GM12875 (cell line): ENCODE results near the gene THAP7.

Source experiments
- H3K4me3 ChIP-seq: one replicate; pipeline ENCODE4 v1.5.1; 2011; ENCODE audit warnings: low read depth, low read length, control low read depth
- TF ChIP-seq, protein P1 (sequence below): IDR thresholded peaks from 2 replicates; pipeline ENCODE4 v1.5.1; 2011; ENCODE audit warnings: low read depth, mild to moderate bottlenecking, control low read depth, inconsistent platforms, low read length, moderate library complexity, borderline replicate concordance; ENCODE audit not compliant: insufficient read depth

THAP7 gene

DNA sequence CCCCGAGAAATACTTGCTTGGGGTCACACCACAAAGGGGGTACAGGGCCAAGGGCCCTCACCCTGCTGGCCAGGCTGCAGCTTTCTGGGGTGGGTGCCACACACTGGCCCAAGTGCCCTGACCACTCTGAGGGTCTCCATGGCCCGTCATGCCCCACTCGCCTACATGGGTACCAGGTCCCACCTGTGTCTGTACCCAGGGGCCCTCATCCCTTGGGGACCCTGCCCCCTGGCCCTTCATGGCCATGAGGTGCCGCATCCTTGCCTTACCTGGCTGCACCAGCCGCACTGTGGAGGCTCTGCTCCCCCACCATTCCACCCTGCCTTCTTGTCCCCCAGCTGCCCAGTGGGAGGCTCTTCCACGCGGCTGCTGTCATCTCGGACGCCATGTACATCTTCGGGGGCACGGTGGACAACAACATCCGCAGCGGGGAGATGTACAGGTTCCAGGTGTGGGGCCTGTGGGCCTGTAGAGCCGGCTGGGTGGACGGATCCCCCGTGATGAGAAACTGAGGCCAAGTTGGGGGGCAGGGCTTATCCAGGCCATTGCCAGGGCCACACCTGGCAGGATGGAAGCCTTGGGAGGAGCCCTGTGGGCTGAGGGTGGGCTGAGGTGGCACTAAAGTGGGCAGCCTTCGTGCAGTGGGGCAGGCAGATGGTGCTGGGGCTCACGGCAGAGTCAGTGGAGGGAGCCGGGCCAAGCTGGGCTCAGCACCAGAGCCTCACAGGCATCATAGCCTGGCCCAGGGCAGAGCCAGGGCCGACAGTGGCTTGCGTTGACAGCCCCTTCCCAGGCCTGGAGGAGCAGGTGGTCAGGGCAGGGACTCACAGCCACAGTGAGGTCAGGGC is 9.2 kb downstream of the THAP7 start:
- no peak overlapping the region for H3K4me3 ChIP-seq
- TF ChIP-seq, protein P1, sequence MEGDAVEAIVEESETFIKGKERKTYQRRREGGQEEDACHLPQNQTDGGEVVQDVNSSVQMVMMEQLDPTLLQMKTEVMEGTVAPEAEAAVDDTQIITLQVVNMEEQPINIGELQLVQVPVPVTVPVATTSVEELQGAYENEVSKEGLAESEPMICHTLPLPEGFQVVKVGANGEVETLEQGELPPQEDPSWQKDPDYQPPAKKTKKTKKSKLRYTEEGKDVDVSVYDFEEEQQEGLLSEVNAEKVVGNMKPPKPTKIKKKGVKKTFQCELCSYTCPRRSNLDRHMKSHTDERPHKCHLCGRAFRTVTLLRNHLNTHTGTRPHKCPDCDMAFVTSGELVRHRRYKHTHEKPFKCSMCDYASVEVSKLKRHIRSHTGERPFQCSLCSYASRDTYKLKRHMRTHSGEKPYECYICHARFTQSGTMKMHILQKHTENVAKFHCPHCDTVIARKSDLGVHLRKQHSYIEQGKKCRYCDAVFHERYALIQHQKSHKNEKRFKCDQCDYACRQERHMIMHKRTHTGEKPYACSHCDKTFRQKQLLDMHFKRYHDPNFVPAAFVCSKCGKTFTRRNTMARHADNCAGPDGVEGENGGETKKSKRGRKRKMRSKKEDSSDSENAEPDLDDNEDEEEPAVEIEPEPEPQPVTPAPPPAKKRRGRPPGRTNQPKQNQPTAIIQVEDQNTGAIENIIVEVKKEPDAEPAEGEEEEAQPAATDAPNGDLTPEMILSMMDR, result no peak

DNA sequence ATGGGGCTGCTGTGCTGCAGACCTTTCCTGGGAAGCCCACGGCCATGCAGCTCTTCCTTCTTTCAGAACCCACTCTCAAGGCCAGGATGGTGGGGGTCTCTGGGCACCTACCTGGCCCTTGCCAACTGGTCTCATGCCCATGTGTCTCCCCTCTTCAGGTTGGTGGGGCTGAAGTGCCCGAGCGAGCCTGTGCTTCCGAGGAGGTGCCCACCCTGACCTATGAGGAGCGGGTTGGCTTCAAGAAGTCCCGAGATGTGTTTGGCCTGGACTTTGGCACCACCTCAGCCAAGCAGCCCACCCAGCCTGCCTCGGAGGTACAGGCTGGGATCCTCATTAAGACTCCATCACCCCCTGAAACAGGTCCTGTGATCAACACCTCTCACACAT is 9.9 kb downstream of the THAP7 start:
- TF ChIP-seq, protein P1, result no peak

DNA sequence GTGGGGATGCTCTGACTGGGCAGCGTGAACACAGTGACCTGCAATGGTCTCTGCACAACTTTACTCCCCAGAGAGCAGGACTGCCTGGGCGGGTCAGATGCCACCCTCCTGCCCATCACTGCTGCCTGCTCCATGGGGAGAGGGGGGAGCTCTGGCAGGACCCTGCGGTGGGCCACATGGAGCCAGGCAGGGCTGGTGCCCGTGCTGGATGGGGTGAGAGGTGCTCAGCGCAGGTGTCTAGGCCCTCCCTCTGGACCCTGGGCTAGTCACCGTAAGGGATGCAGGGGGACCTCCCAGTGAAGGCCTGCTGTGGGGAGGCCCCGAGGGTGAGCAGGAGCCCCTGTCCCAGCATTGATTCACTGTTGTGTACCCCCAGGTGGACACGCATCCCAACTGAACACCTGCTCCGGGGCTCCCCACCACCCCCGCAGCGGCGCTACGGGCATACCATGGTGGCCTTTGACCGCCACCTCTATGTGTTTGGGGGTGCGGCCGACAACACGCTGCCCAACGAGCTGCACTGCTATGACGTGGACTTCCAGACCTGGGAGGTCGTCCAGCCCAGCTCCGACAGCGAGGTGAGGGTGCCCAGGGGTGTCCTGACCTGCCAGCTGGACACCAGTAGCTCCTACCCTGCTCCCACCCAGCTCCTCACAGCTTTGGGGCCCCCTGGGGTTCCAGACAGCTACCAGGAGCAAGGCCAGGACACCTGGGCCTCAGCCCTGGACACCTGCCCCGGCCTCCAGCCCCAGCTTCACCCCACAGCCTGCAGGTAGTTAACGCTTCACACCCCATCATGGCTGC is 10.5 kb downstream of the THAP7 start:
- H3K4me3 ChIP-seq, result no peak overlapping the region
- TF ChIP-seq, protein P1, result no peak

More for the DNA sequence above, 9.9 kb downstream of the THAP7 start:
- H3K4me3 ChIP-seq, result no peak overlapping the region

DNA sequence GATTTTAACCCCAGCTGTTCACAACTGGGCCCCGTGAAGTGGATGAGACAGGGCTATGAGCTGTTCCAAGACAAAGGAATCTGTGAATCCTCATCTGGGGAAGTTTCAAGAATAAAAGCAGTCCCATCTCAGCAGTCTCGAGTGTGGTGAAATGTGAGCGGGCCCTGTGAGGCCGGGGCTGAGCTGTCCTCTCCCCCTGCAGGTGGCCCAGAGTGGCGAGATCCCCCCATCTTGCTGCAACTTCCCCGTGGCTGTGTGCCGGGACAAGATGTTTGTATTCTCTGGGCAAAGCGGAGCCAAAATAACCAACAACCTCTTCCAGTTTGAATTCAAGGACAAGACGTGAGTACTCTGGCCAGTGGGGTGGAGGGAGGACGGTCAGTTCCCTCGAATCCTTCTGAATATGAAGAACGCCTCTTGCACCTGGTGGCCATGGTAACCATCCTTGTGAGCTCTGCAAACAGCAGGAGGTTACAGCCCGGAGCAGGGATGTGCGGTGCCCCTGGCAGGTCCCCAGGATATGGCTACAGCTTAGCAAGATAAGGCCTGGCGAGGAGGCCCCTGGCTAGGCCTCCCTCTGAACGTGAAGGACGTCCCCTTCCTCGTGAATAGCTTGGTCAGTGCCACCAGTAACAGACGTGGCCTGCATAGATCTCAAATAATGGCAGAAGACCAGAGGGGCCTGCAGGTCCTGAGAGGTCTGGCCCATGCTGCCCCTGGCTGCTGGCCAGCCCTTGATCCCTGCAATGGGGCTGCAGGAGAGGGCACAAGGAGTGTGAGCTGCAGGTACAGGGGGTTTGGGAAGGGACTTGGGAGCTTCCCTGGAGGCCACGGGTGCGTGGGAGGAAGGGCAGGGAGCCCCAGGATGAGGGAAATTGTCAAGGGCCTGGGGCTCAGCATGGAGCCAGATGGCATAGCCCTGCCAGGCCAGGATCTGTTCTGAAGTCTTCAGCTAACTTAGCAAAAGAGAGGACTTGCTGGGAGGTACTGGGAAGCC is 11.4 kb downstream of the THAP7 start:
- H3K4me3 ChIP-seq, result no peak overlapping the region
- TF ChIP-seq, protein P1, result no peak

DNA sequence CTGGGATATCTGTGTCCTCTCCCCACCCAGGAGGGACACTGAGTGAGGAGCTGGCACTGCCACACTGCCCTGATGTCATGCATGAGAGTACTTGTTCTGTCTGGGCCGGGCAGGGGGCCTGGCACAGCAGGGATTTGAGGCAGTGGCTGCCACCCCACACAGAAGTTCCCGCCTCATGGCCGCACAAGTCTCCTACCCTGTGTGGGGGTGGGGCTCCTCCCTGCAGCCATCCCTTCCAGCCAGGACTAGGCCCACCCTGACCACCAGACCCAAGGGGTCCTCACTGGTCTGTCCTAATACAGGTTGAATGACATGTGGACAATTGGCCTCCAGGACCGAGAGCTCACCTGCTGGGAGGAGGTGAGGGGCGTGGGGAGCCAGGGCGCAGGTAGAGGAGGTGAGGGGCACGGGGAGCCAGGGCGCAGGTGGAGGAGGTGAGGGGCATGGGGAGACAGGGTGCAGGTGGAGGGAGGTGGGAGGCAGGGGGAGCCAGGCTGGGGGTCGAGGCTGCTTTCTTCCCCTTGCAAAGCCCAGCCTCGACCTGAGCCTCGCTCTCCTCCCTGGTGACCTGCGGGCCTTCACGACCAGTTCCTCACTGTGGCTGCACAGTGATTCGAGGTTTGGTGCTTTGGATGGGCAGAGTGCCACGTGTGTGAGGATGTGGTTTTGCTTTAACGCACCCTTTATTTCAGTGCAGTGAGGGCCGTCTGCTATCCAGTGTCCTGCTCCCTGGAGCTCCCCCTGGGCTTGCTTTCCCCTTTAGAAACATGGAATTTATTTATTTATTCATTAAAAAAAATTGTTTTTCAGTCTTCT is 12.4 kb downstream of the THAP7 start:
- TF ChIP-seq, protein P1, result no peak

More for the DNA sequence above, 12.4 kb downstream of the THAP7 start:
- H3K4me3 ChIP-seq, result no peak overlapping the region
